HG03135 (cell line): ENCODE data around the gene NRP2.

Experiments used
- ATAC-seq: cut with Tn5 transposase; IDR thresholded peaks from one replicate; pipeline ENCODE4 v1.9.1; 2021; ENCODE audit warnings: mild to moderate bottlenecking, moderate library complexity; ENCODE audit not compliant: unreplicated experiment

The NRP2 gene

DNA sequence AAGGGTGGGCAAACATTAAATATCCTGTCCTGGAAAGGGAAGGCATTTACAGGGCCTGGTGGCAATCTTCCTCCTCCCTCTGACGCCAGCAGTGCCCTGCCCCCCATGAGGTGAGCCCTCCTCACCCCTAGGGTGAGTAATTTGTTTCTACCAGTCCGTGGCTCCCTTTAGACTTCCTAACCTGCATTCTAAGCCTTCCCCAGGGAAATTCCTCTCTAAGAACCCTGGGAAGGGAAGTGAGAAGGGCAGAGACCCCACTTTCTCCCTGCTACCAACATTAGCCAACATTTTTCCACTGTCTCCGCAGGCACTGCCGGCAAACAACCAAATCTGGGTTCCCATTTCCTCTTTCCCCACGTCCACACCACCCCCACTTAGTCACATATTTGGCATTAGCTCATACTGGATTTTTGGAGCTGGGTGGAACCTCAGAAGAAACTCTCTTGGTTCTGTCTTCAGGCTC, 69.3 kb downstream of the NRP2 start:
- no peak for ATAC-seq

- no peak for ATAC-seq
Observed at GRCh38 chr2:205752296-205752820, 70.1 kb downstream of the NRP2 start.

GRCh38 chr2:205752924-205753323, 70.6 kb downstream of the NRP2 start:
- ATAC-seq: no peak

GRCh38 chr2:205754285-205754923, 72.1 kb downstream of the NRP2 start:
- no peak for ATAC-seq

DNA sequence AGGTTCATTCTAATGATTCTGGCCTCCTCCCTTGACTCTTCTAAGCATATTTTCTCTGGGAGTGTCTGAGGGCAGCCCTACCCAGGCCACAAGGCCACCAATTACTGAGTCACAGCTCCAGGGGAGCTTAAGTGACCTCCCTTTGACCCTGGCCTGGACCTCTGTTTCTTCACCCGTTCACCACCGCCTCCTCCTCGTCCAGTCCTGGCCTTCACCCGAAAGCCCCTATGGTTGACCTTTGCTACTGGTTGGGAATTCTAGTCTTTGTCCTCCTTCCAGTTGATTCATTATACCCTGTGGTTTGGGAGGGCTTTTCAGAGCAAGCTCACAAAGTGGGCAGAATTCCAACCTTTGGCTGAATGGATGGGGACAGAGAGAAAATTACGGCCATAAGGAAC, 72.6 kb downstream of the NRP2 start:
- ATAC-seq: no peak

- no peak for ATAC-seq
Observed at GRCh38 chr2:205755923-205756322, 73.6 kb downstream of the NRP2 start.

DNA sequence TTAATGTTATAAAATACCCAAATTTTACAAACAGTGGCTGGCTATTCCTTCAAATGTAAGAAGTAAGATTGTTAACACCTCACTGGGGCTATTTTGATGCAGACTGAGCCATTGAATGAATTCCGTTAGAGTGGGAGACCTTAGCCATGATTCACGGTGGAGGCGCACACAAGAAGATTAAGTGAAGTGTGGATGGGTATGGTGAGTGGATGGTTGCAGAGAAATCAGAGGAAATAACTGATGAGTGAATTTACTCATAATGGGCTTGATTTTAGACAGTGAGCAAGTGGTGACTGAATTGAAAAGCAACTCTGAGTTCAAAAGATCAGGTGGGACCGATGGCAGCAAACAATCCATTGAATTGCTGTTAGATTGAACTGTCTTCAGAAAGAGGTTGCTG, 75.0 kb downstream of the NRP2 start:
- ATAC-seq: no peak

DNA sequence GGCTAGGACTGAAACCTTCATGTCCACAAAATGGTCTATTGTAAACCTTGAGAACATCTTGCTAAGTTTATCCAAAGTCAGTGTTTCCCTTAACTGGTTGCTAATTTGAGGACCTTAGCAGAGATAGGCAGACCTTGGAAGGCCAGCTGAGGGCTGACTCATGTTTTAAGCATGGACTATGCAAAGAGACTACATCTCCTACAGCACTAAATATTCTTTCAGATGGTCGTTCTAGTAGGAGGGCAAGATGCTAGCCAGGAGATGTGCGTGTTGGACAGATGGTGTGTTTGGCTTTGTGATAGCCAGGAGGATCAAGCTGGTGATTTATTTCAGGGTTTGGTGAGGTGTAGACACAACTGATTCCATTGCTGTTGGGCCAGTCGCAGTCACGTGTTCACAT, 75.8 kb downstream of the NRP2 start:
- no peak for ATAC-seq

DNA sequence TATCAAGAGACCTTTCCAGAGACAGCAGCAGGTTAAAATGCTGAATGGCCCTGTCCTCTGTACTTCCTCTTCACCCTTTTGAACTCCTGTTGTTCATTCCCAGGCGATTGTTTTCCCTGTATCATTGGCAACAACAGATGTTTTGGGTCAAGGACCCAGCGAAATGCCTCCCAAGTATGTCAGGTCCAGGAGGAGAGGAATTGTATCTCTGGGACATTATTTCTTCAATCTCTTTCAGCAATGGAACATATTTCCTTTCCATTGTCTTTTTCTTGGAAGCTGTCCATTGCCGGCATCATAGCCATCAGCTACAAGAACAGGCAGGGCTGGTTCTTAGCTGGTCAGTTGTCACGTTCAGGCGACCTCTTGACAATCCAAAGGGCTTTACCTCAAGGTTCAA, 76.2 kb downstream of the NRP2 start:
- no peak for ATAC-seq

DNA sequence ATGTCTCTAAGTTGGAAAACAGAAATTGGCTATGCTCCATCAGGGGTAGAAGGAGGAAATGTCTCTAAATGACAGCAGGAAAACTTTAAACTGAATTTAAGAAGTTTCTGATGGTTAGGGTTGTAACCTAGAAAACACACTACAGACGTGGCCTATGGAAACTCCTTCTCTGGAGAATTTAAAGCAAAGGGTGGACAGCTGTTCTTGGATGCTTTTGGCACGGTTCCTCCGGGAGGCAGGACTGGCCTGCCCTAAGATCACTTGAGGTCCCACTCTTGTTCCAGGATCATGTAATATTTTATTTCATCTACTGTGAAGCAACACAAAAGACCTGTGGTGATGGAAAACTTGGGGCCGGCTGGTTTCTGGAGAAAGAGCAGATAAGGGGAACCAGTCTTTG, 77.0 kb downstream of the NRP2 start:
- no peak for ATAC-seq

GRCh38 chr2:205759732-205760131, 77.4 kb downstream of the NRP2 start:
- no peak for ATAC-seq

- no peak for ATAC-seq
Observed at GRCh38 chr2:205760157-205760556, 77.9 kb downstream of the NRP2 start.

- no peak for ATAC-seq
Observed at GRCh38 chr2:205761421-205761820, 79.1 kb downstream of the NRP2 start.

DNA sequence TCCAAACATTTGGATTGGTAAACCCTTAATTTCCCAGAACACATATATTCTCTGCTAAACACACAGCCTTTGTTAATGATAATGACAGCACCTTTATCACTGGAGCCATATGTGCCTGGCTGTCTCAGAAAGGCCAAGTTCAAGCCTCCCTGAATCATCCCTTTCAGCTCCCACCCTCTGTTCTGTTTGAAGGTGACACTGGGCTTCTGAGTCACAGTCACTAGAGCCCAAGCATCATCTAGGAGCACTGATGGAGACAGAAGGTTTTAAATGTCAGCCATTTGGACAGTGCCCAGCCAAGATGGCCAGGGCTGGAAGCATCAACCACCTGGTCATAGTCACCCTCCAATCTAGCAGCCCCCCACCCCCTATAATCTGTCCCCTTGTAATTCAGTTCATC, 80.6 kb downstream of the NRP2 start:
- no peak for ATAC-seq

- no peak for ATAC-seq
Observed at GRCh38 chr2:205763708-205764211, 81.5 kb downstream of the NRP2 start.

DNA sequence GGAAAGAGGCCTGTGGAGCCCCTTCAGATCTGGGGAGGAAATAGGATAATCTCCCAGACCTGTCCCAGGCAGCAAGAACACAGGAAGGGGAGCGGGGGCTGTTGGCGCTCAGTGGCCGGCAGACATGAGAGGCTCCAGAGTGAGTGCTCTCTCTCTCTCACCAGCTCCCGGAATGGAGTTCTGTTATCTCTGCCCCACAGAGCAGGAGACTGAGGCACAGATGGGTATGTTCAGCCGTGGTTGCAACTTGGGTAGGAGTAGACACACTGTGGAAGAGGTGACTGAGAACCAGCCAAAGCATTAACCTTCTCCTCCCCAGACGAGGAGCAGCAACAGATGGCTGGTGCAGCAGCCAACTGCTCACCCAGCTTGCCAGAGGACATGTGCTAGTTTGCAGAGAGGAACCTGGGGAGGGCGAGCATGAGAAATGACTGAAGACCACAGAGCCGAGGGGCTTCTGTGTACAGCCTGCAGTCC, 82.0 kb downstream of the NRP2 start:
- ATAC-seq: no peak

GRCh38 chr2:205765151-205765550, 82.8 kb downstream of the NRP2 start:
- no peak for ATAC-seq

GRCh38 chr2:205766779-205767359, 84.6 kb downstream of the NRP2 start:
- no peak for ATAC-seq

- no peak for ATAC-seq
Observed at GRCh38 chr2:205767617-205768016, 85.3 kb downstream of the NRP2 start.

DNA sequence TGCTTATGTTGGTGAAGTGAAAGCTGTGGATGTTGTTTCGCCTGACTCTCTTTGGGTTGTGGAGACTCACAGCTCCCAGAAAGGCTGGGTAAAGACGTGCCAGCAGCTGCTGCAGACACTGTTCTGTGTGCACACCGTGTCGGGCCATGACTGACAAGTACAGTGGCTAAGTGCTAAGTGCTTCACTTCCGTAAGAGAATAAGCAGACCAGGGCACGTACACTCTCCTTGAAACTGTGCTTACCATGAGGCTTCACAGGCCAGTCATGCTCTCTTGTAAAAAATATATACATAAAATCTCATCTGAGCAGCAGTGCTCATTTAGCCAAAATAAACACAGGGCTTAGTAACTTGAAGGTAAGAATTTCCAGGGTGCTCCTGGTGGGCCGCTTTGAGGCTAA, 86.0 kb downstream of the NRP2 start:
- ATAC-seq: no peak

- no peak for ATAC-seq
Observed at GRCh38 chr2:205768815-205769494, 86.7 kb downstream of the NRP2 start.

GRCh38 chr2:205769495-205769850, 87.2 kb downstream of the NRP2 start:
- no peak for ATAC-seq
